AG04449 (cell line): ENCODE data around the gene ARG2.

ENCODE experiments used
- CTCF ChIA-PET: fragments of 350-600 bp; formaldehyde crosslinking; extraction: SDS; loops from one replicate; lab custom pipeline; 2021; ENCODE audit warnings: antibody characterized with exemption; lab: Yijun Ruan, JAX
- POLR2A ChIA-PET: fragments of 400-600, 350-600 bp; formaldehyde crosslinking; extraction: SDS; loops from one replicate; lab custom pipeline; 2020; ENCODE audit warnings: antibody characterized with exemption, inconsistent platforms; lab: Yijun Ruan, JAX
- DNase-seq: peaks from one replicate; pipeline ENCODE4 v3.0.0-alpha.2; 2010; ENCODE audit warnings: low read depth, low spot score
- H3K4me3 ChIP-seq: 2 replicates; pipeline ENCODE4 v1.5.1; 2011; ENCODE audit warnings: low read depth, mild to moderate bottlenecking, control low read depth, low read length
- CTCF ChIP-seq: IDR thresholded peaks from one replicate; pipeline ENCODE4 v1.5.1; 2011; ENCODE audit warnings: mild to moderate bottlenecking, moderate library complexity, low read length, control low read depth, inconsistent platforms; ENCODE audit not compliant: insufficient read depth; ENCODE audit errors: missing control alignments

ARG2 gene

GRCh38 chr14:67673451-67673850, 53.7 kb downstream of the ARG2 start:
- TF ChIP-seq CTCF = no peak
- DNase-seq = no peak
- peak overlapping the region; percentile 78 for H3K4me3 ChIP-seq
- ChIA-PET CTCF (interaction anchor here (0.8 to 16.3 kb wide), 17 partner anchors 10 to 102 kb away, joined by 3 to 269 read pairs (median 6); partner anchors contain the start of genes ARG2, PIGH, RDH11 and RDH12), POLR2A (interaction anchor here (1.0 to 1.4 kb wide), 4 partner anchors 22 to 287 kb away, joined by 3 to 5 read pairs (median 4); partner anchors contain the start of genes PIGH and RDH11)

- H3K4me3 ChIP-seq = peak overlapping the region; percentile 78
- ChIA-PET CTCF (interaction anchor here (0.8 to 16.3 kb wide), 17 partner anchors 9 to 90 kb away, joined by 3 to 269 read pairs (median 6); partner anchors contain the start of genes ARG2, PIGH, RDH11 and RDH12), POLR2A (interaction anchor here (1.2 to 1.4 kb wide), 3 partner anchors 30 to 288 kb away, joined by 4 to 5 read pairs (median 5); partner anchors contain the start of gene PIGH)
- peak; percentile 26 for TF ChIP-seq CTCF
- DNase-seq = no peak
These were observed 54.4 kb downstream of the ARG2 start for GRCh38 chr14:67674139-67674479.

DNA sequence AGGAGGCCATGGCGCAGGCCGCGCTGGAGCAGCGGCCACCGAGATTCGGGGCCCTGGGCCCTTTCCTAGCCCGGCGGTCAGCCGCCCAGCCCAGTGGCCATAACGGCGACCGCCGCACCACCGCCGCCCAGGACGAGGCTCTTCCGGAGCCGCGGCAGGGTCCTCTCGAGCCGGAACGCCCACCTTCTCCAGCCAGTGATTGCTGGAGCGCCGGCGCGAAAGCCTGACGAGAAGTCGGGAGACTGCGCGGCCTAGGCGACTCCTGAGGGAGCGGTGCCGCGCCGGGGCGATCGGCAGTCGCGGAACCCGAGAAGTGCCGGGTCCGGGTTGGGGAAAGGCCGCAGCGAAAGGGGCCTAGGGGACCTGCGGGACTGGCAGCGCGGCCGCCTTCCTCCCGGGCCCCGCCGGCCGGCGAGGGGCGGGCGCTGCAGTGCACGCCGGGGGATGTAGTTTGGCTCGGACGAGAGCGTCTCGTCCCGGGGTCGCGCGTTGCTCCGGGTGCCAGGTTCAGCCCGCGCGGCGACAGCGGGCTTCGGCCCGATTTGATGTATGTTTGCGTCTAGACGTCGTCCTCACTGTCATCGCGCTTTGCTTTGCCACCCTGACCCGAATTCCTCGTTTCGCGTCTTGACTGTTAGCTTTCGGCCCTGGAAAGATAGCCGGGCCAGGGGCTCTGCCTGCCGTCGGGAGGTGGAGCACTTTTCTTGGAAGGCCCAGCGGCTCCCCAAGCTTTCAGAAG, 54.9 kb downstream of the ARG2 start, which contains the start of gene VTI1B:
VTI1B (minus strand) TSS at position 153 of the 739 bp plus-strand sequence; CDS start at position 10, 143 bp downstream.
- CTCF ChIA-PET = interaction anchor here (0.6 to 16.3 kb wide), 12 partner anchors 9 to 91 kb away, joined by 3 to 269 read pairs (median 8); partner anchors contain the start of genes ARG2 and RDH12
- no peak for TF ChIP-seq CTCF
- H3K4me3 ChIP-seq = peak within 1 kb of the TSS; percentile 78
- POLR2A ChIA-PET = interaction anchor here (0.7 to 1.4 kb wide), 4 partner anchors 21 to 288 kb away, joined by 3 to 5 read pairs (median 4); partner anchors contain the start of genes PIGH and RDH11
- DNase-seq = no peak

- DNase-seq = no peak
- ChIA-PET CTCF (interaction anchor here (0.6 to 12.4 kb wide), 7 partner anchors 16 to 90 kb away, joined by 3 to 109 read pairs (median 7); partner anchors contain the start of gene ARG2), POLR2A (interaction anchor here (0.7 kb wide), 1 partner anchor 21 kb away, joined by 3 read pairs; the partner anchor contains the start of gene RDH11)
- TF ChIP-seq CTCF = no peak
- H3K4me3 ChIP-seq = peak overlapping the region; percentile 78
These were observed 55.5 kb downstream of the ARG2 start for GRCh38 chr14:67675219-67675582.

DNA sequence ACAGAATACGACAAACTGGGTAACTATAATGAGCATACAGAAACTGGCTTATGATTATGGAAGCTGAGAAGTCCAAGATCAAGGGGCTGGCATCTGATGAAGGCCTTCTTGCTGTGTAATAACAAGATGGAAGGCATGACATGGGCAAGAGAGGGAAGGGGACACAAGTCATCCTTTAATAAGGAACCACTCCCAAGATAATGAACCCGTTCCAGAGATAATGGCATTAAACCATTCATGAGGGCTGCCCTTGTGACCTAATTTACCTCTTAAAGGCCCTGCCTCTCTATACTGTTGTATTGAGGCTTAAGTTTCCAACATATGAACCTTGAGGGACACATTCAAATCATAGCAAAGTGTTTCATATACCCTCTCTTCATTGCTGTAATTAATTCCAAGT, 59.3 kb downstream of the ARG2 start:
- ChIA-PET CTCF (interaction anchor here (0.8 to 1.4 kb wide), 2 partner anchors 12 to 79 kb away, joined by 3 to 5 read pairs; partner anchors contain the start of gene PIGH), POLR2A (no interaction called here)
- no peak for DNase-seq
- H3K4me3 ChIP-seq = no peak overlapping the region
- no peak for TF ChIP-seq CTCF
